Vagina (tissue), 2 donors: ENCODE data around the gene RNF4. TPM values are rescaled to one million over a fixed set of nuclear protein-coding genes. Genes with fewer than 3 reads are reported as not detected.

ENCODE experiments used
- DNase-seq, 2 donors: peaks; one replicate each; pipeline ENCODE4 v3.0.0-alpha.2; 2017; ENCODE audit errors: extremely low spot score in 2 of 2
- H3K27ac ChIP-seq: fragments of 200-600 bp; sonication (generic); one replicate; pipeline ENCODE4 v1.5.1; 2019
- H3K27me3 ChIP-seq: fragments of 200-600 bp; sonication (generic); one replicate; pipeline ENCODE4 v1.5.1; 2019
- H3K36me3 ChIP-seq, 2 donors: fragments of 200-600 bp; sonication (generic); one replicate each; pipeline ENCODE4 v1.5.1; 2017 to 2019
- H3K4me1 ChIP-seq: fragments of 200-600 bp; sonication (generic); one replicate; pipeline ENCODE4 v1.5.1; 2019
- H3K4me3 ChIP-seq, 2 donors: fragments of 200-600 bp; sonication (generic); 1 replicate in 1 of 2; 2 replicates in 1 of 2; pipeline ENCODE4 v1.5.1; 2016 to 2019
- H3K9me3 ChIP-seq: fragments of 200-600 bp; sonication (generic); one replicate; pipeline ENCODE4 v1.5.1; 2019
- POLR2A ChIP-seq, 2 donors: fragments of 450-650 bp; IDR thresholded peaks; one replicate each; pipeline ENCODE4 v1.6.1; 2017; ENCODE audit warnings: antibody characterized with exemption in 2 of 2, mild to moderate bottlenecking in 2 of 2, moderate library complexity in 2 of 2
- POLR2AphosphoS5 ChIP-seq, 2 donors: sonication (generic); formaldehyde crosslinking; IDR thresholded peaks; one replicate each; pipeline ENCODE4 v1.9.0; 2017; ENCODE audit warnings: antibody characterized with exemption in 2 of 2, mild to moderate bottlenecking in 2 of 2, low read depth in 1 of 2; ENCODE audit not compliant: insufficient read depth in 1 of 2
- intact Hi-C: fragments of 100-400 bp; cut with DNase I; formaldehyde crosslinking; loops from one replicate; pipeline ENCODE4 v1.15.1; 2023
- total RNA-seq: library from RNA; depleted of rRNA; stranded (reverse); fragments of >200 nt; gene quantifications from one replicate; pipeline ENCODE4 v1.2.3, GENCODE V29; 2016
- TF ChIP-seq, protein P1 (sequence below), 3 experiments: fragments of 450-650 bp in 2 of 3; fragments of 200-600 bp in 1 of 3; sonication (generic) in 1 of 3; IDR thresholded peaks; one replicate each; pipeline ENCODE4 v1.5.1; 2017 to 2019; ENCODE audit warnings: antibody characterized with exemption in 3 of 3, mild to moderate bottlenecking in 2 of 3, moderate library complexity in 2 of 3

The RNF4 gene
- total RNA-seq, 1 donor from 2014 or later: 30.2 TPM

DNA sequence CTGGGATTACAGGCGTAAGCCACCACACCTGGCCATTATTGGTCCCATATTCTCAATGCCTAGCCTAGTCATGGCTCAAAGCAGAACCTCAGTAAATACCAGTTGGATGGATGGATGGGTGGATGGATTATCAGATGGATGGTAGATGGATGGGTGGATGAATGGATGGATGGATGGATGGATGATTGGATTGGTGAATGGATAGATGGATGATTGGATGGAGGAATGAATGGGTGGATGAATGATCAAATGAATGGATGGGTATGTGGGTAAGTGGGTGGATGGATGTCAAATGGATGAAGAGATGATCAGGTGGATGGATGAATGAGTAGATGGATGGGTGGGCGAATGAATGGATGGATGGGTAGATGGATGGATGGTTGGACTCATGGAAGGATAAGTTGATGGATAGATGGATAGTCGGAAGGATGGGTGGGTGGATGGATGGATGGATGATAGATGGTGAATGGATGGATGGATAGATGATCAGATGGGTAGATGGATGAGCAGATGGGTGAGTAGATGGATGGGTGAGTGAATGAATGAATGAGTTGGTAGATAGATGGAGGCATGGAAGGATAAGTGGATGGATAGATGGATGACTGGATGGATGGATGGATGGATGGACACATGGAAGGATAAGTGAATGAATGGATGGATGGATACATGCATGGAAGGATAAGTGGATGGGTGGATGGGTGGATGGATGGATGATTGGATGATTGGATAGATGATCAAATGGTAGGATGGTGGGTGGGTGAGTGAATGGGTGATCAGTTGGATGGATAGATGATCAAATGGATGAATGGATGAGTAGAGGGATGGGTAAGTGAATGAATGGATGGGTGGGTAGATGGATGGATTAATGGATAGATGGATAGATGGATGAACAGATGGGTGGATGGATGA is 22.0 kb upstream of the RNF4 start:
- Histone ChIP-seq H3K27me3 (no peaks in the 10 kb centered on the region), H3K4me1 (no peaks in the 10 kb centered on the region), H3K9me3 (no peaks in the 10 kb centered on the region), H3K4me3 (no peak overlapping the region), H3K36me3 (no peaks in the 10 kb centered on the region), H3K27ac (no peak overlapping the region)
- DNase-seq: no peak
- intact Hi-C loops: no loop called here
- TF ChIP-seq, protein P1, sequence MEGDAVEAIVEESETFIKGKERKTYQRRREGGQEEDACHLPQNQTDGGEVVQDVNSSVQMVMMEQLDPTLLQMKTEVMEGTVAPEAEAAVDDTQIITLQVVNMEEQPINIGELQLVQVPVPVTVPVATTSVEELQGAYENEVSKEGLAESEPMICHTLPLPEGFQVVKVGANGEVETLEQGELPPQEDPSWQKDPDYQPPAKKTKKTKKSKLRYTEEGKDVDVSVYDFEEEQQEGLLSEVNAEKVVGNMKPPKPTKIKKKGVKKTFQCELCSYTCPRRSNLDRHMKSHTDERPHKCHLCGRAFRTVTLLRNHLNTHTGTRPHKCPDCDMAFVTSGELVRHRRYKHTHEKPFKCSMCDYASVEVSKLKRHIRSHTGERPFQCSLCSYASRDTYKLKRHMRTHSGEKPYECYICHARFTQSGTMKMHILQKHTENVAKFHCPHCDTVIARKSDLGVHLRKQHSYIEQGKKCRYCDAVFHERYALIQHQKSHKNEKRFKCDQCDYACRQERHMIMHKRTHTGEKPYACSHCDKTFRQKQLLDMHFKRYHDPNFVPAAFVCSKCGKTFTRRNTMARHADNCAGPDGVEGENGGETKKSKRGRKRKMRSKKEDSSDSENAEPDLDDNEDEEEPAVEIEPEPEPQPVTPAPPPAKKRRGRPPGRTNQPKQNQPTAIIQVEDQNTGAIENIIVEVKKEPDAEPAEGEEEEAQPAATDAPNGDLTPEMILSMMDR (IDR thresholded peaks at IDR 0.05): no peak
- TF ChIP-seq POLR2AphosphoS5 (IDR thresholded peaks at IDR 0.05; ENCODE audit: insufficient read depth in 1 of 2, low read depth in 1 of 2) (no peak), POLR2A (IDR thresholded peaks at IDR 0.05) (no peak)

DNA sequence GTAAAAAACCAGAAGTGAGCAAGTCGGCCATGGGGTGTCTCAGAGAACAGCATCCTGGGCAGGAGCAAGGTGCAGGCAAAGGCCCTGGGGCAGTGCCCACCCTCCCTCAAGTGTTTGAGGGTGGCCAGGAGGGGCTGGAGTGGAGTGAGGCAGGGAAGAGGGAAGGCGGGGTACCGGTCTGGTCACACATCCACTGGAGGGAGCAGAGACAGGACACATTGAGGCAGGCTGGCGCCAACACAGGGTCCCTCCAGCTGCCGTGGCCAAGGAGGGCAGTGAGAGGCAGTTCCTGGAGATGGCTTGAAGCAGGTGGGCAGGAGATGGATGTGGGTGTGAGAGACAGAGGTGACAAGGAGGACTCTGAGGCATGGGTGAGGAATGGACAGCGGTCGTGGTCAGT is 20.3 kb upstream of the RNF4 start:
- no peak for DNase-seq

DNA sequence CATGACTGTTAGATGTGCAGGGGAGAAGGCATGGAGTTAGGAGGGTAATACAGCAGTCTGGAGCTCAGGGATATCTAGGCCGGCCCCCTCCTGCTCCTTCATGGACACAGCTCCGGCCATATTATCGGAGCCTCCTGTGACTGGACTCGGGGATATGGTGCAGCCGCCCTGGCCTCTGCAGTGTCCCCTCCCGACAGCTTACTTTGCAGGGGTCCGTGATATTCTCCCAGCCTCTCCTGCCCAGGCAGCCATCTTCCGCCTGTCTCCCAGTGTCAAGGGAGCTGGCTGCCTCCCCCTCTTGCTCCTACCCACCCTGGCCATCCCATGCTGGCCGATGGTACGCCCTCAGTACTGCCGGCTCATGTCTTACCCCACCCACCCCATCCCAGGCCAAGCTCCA is 19.9 kb upstream of the RNF4 start:
- Histone ChIP-seq H3K4me3 (no peak overlapping the region), H3K36me3 (no peaks in the 10 kb centered on the region), H3K9me3 (no peaks in the 10 kb centered on the region), H3K27ac (no peak overlapping the region), H3K27me3 (no peaks in the 10 kb centered on the region), H3K4me1 (no peaks in the 10 kb centered on the region)
- DNase-seq: no peak
- TF ChIP-seq POLR2AphosphoS5 (IDR thresholded peaks at IDR 0.05; ENCODE audit: insufficient read depth in 1 of 2, low read depth in 1 of 2) (no peak), POLR2A (IDR thresholded peaks at IDR 0.05) (no peak)
- TF ChIP-seq, protein P1 (IDR thresholded peaks at IDR 0.05): no peak
- intact Hi-C loops: no loop called here

More for the DNA sequence above, 20.3 kb upstream of the RNF4 start:
- H3K27ac ChIP-seq: no peak overlapping the region
- H3K36me3 ChIP-seq: no peaks in the 10 kb centered on the region
- no peaks in the 10 kb centered on the region for H3K9me3 ChIP-seq
- no peak overlapping the region for H3K4me3 ChIP-seq
- H3K4me1 ChIP-seq: no peaks in the 10 kb centered on the region
- H3K27me3 ChIP-seq: no peaks in the 10 kb centered on the region
- TF ChIP-seq POLR2A (IDR thresholded peaks at IDR 0.05): no peak
- TF ChIP-seq, protein P1 (IDR thresholded peaks at IDR 0.05): no peak
- no peak for TF ChIP-seq POLR2AphosphoS5 (IDR thresholded peaks at IDR 0.05; ENCODE audit: insufficient read depth in 1 of 2, low read depth in 1 of 2)
- intact Hi-C loops: no loop called here

DNA sequence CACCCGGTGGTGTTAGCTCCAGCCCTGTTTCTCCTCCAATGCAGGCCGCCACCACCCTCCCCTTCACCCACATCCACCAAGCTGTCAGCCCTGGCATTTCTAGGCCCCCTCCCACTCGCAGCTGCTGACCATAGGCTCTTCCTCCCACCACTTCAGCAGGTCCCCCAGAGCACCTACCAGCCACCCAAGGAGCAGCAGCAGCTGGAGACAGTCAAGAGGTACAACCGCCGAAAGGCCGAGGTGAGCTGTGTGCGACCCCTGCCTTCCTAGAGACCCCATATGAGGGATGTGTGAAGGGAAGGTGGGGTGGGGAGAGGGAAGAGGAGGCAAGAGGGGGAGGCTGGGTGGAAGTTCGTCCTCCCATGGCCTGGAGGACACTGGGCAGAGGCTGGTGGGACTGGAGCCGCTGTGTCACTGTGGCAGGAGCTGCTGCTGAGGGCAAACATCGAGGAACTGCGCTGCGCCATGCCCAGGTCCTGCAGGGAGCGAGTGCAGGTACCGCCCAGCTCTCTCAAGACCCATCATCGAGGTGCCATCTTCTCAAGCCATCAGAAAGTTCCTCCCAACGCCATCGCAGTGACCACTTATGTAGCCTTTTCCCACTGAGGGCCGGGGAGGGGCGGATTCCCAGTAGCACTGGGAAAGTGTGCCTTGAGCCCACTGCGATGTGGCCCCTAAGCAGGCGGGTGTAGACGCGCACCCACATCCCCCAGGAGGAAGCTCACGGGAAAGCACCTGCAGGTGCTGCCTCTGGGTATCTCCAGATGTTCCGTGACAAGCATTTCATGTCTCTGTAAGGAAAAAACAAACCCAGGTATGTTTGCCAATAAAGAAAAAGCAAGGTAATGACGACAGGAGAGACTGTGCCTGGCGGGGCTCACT is 19.2 kb upstream of the RNF4 start:
- no peaks in the 10 kb centered on the region for H3K4me1 ChIP-seq
- no peaks in the 10 kb centered on the region for H3K36me3 ChIP-seq
- intact Hi-C loops: no loop called here
- no peak overlapping the region for H3K27ac ChIP-seq
- TF ChIP-seq POLR2AphosphoS5 (IDR thresholded peaks at IDR 0.05; ENCODE audit: insufficient read depth in 1 of 2, low read depth in 1 of 2) (no peak), POLR2A (IDR thresholded peaks at IDR 0.05) (no peak)
- TF ChIP-seq, protein P1 (IDR thresholded peaks at IDR 0.05): no peak
- H3K27me3 ChIP-seq: no peaks in the 10 kb centered on the region
- DNase-seq: no peak
- H3K4me3 ChIP-seq: no peak overlapping the region
- no peaks in the 10 kb centered on the region for H3K9me3 ChIP-seq
